Heart left ventricle (tissue), 13 donors: ENCODE data around the gene ARHGAP10.

Experiments
- POLR2A ChIP-seq, 2 donors: fragments of 450-650 bp; IDR thresholded peaks; one replicate each; pipeline ENCODE4 v1.6.1; 2017; ENCODE audit warnings: antibody characterized with exemption in 2 of 2, mild to moderate bottlenecking in 2 of 2, moderate library complexity in 2 of 2
- TF ChIP-seq, protein P1 (sequence below), 12 donors: fragments of 200-600 bp; sonication (generic) in 4 of 12; IDR thresholded peaks; one replicate each; pipeline versions ENCODE4 v1.5.0 to v1.8.0; 2018 to 2022; ENCODE audit warnings: antibody characterized with exemption in 12 of 12, mild to moderate bottlenecking in 5 of 12
- donor health status: ischemic (EF 13 %, LVEDD 7.1; RV severe dilation, severe dysfunction).
- donor health status: DM: no; HTN: yes; CAD: no.
- donor health status: DM: no; HTN: no; CAD: no.
- donor health status: ischemic (EF 25% LVEDD 6.9; RV normal size, moderate dysfunction).
- donor health status: ischemic (EF 25% LVEDD 5.7; RV mildly dilated, moderate dysfunction).
- donor health status: ischemic (EF 35%, LVEDD 5.7; RV mildly dilated, moderate dysfunction).
- donor health status: nonischemic (EF 11% LVEDD 7.7; RV severe dilation, severe dysfunction).
- donor health status: DM: yes; HTN: yes; CAD: no.
- donor health status: PGD.
- donor health status: ischemic (EF 29% LVEDD 5.4; RV normal size, mild dysfunction).
- donor health status: nonischemic (EF 23%, LVEDD 6.1; RV moderate dilation, normal function).

- TF ChIP-seq, protein P1, sequence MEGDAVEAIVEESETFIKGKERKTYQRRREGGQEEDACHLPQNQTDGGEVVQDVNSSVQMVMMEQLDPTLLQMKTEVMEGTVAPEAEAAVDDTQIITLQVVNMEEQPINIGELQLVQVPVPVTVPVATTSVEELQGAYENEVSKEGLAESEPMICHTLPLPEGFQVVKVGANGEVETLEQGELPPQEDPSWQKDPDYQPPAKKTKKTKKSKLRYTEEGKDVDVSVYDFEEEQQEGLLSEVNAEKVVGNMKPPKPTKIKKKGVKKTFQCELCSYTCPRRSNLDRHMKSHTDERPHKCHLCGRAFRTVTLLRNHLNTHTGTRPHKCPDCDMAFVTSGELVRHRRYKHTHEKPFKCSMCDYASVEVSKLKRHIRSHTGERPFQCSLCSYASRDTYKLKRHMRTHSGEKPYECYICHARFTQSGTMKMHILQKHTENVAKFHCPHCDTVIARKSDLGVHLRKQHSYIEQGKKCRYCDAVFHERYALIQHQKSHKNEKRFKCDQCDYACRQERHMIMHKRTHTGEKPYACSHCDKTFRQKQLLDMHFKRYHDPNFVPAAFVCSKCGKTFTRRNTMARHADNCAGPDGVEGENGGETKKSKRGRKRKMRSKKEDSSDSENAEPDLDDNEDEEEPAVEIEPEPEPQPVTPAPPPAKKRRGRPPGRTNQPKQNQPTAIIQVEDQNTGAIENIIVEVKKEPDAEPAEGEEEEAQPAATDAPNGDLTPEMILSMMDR (IDR thresholded peaks at IDR 0.05): no peak
- TF ChIP-seq POLR2A (IDR thresholded peaks at IDR 0.05): no peak
Measured at GRCh38 chr4:147834480-147834879, 102.6 kb downstream of the ARHGAP10 start.
